ENCODE measurements around the gene ACACA.
"Not testable (repeated sequence)": the region's sequence is repeated elsewhere in the genome, so short reads cannot be mapped to it uniquely, and the experiment has no call there.

The ACACA gene

GRCh38 chr17:37083456-37083855, 323.2 kb downstream of the ACACA start:
- no peak for DNase-seq (ENCODE audit: low spot score)
- TF ChIP-seq CTCF (IDR thresholded peaks at IDR 0.05; ENCODE audit: extremely low read depth, missing control alignments), result no peak

- no peak for DNase-seq (ENCODE audit: low spot score)
- no peak for TF ChIP-seq CTCF (IDR thresholded peaks at IDR 0.05; ENCODE audit: extremely low read depth, missing control alignments)
Measured at GRCh38 chr17:37082985-37083384, 323.7 kb downstream of the ACACA start.

- no peak for DNase-seq (ENCODE audit: low spot score)
- TF ChIP-seq CTCF (IDR thresholded peaks at IDR 0.05; ENCODE audit: extremely low read depth, missing control alignments), result no peak
Measured at GRCh38 chr17:37082311-37082860, 324.2 kb downstream of the ACACA start.

- DNase-seq (ENCODE audit: low spot score), result no peak
- no peak for TF ChIP-seq CTCF (IDR thresholded peaks at IDR 0.05; ENCODE audit: extremely low read depth, missing control alignments)
Measured at GRCh38 chr17:37081287-37081686, 325.3 kb downstream of the ACACA start.

GRCh38 chr17:37079735-37080134, 326.9 kb downstream of the ACACA start:
- DNase-seq (ENCODE audit: low spot score), result no peak
- TF ChIP-seq CTCF (IDR thresholded peaks at IDR 0.05; ENCODE audit: extremely low read depth, missing control alignments), result no peak

- no peak for DNase-seq (ENCODE audit: low spot score)
- no peak for TF ChIP-seq CTCF (IDR thresholded peaks at IDR 0.05; ENCODE audit: extremely low read depth, missing control alignments)
Measured at GRCh38 chr17:37079065-37079708, 327.4 kb downstream of the ACACA start.

GRCh38 chr17:37073464-37073863, 333.2 kb downstream of the ACACA start:
- DNase-seq (ENCODE audit: low spot score), result not testable (repeated sequence)

- DNase-seq (ENCODE audit: low spot score), result no peak
- no peak for TF ChIP-seq CTCF (IDR thresholded peaks at IDR 0.05; ENCODE audit: extremely low read depth, missing control alignments)
Measured at GRCh38 chr17:37069087-37069486, 337.5 kb downstream of the ACACA start.

Measured in GM20000 (cell line).